Fibroblast of skin of abdomen (primary cell): ENCODE data around the gene TENM4.

Experiments
- DNase-seq: peaks from one replicate; pipeline ENCODE4 v3.0.0-alpha.2; 2013

TENM4 gene

DNA sequence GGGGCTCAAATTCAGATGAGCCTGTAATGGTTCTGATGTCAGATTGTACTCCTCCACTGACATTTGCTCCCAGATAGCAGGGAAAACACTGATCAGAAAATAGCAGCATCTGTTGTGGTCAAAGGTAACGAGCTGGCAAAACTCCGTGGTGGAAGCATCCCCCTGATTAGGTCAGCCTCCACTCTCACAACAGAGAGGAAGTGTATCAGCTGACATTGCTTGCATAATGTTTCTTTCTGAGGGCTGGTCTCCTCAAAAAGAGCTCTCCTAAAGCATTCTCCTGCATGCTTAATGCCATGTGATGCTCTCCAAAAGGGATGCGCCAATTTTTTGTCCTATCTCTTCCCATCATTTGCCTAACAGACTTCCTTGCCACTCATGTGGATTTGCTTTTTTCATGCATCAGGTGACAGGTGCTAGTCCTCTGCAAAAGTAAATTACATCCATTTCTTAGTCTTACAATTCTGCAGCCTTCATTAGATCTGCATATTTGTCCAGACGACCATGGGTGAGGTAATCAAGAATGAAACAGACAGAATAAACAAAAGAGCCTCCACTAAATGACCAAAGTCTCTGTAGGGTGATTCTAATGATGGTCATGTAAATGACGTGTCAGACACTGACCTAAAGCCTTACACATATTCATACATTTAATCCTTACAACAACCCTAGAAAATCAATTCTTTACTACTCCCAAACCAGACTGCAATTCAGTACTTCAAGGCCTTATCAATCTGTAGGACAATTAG is 6.4 kb upstream of the TENM4 start:
- no peak for DNase-seq

DNA sequence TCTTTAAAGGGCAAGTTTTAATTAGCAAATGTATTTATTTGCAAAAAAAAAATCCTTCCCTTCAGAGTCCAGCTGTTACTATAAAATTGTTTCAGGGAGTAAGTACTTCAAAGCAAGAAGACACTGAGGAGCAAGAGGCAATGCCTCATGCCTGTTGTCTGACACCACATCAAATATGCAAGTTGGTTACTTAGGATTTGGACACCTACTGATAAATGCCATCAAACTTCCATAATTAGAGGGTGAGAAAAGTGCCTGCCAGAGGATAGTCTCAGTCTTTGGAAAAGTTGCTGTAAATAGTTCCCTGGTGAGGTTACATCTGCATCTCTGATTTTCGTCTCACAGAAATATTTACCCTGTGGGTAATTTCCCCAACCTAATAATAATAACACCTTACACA is 4.1 kb upstream of the TENM4 start:
- DNase-seq: no peak

DNA sequence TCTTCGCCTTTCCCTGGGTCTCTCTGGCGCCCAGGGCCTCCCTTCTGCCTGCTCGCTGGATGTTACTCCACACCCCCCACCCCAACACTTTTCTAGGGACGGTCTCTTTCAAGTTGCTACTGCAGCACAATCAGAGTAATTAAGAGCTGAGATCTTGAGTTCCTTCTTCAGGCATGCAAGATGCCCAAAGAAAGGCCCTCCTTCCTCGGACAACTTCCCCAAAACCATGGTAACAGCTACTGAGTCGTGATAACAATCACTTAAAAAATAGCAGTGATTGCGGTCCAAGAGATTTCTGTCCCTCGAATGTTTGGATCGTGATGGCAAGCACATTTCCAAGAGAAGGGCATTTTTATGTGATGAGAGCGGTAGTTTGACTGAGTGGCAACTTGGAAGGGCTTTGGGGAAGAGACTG is 638 bp upstream of the TENM4 start:
- DNase-seq: peak; percentile 65

DNA sequence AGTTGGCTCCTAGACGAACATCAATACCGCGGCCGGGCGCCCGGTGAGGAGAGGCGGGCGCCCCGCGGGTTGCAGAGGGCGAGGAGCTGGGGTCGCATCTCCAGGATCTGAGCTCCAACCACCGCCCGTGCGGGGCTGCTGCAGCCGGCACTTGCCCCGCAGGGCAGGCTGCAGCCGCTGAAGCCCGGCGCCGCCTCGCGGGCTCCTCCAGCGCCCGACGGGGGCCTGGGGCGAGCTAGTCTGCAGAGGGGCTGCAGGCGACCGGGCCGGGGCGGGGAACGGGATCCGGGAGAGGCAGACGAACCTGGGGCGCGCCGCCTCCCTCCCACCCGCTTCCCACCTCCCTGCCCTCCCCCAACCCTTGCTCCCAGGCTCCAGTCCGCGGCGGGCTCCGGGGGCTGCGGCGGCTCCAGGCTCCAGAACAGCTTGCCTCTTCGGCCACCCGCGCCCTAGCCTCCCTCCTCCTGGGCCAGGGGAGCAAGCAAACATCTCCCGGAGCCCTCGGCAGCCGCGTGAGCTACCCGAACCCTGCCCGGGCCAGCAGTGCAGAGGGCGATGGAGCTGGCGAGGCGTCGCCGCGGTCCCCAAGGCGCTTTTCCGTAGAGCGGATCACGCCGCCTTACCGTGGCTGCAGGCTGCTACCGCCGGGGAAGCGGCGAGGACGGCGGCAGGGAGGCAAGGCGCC is 802 bp downstream of the TENM4 start:
- peak; percentile 41 for DNase-seq

DNA sequence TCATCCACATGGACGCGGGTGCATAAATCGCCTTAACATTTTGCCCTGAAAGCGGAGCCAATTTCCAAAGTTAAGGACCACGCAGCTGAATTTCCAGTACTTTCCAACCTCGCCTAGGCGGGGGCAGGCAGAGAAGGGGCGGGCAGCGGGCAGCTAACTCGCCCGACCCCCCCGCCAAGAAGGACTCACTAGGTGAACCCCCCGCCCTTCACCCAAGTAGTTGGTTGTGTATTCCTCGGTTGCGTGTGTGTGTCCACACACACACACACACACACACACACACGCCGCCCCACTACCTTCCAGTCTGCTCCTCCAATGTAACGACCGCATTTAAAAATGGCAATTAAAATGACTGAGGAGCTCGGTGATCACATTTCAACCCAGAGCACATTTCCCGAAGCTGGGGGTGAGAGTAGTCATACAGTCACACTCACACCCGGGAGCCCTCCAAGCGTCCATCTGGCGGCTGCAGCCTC is 1.4 kb downstream of the TENM4 start:
- peak; percentile 55 for DNase-seq

DNA sequence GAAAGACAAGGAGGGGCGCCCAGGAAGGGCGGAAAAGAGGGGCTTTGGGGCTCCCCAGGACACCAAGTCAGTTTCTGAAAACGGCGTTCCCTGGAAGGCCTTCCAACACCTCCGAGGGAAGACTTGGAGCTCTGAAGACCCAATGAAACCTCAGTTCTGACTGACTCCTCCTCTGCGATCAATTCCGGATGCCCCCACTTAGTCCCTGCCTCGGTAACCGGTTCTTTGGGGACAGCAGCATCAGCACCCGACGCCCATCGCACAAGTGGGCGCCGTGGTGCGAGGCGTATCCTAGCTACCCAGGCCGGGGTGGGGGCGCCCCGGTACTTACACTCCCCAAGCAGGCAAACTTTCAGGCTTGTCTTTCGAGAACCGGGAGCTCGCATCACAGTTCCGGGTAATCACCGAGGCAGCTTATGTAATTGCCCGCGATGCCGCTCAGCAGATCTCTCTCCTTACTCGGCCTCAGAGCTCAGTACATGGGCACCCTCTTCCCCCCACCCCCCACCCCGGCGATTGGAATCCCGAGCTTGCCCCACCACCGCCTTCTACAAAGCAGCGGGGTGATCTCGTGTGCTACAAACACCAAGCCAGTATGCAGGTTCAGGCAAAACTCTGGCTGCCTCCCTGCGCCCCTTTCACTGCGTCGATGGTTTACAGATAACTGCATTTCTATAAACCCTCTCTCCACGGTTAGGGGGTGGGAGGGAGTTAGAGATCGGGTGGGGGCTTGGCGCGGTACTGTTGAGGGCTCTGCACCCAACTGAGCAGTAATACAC is 2.0 kb downstream of the TENM4 start:
- peak; percentile 37 for DNase-seq

DNA sequence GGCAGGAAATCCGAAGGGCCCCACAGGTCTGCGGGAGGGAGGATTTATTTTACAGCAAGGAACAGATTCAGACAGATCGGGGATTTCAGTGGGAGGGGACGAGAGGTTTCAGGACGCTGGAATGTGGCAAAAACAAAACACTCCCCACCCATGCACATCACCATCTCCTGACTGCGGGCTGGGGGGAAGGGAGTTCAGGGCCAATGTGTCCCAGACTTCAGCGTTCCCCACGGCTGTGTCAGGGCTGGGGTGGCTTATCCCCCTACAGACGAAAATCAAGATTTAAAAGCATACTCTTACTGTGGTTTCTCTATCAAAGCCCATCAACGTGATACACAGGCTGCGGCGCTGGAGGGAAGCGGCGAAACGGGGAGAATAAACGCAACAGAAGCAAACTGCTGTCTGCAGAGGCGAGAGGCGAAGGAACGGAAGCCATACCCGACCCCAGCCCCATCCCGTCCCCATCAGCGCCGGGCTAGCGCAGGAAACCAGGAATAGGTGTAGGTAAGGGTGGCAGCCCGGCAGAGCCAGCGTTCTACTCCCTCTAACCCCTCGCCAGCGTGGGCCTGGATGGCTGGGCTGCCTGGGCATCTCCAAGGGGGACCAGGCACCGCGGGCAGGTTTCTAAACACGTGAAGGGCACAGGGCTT is 2.7 kb downstream of the TENM4 start:
- DNase-seq: peak; percentile 78

DNA sequence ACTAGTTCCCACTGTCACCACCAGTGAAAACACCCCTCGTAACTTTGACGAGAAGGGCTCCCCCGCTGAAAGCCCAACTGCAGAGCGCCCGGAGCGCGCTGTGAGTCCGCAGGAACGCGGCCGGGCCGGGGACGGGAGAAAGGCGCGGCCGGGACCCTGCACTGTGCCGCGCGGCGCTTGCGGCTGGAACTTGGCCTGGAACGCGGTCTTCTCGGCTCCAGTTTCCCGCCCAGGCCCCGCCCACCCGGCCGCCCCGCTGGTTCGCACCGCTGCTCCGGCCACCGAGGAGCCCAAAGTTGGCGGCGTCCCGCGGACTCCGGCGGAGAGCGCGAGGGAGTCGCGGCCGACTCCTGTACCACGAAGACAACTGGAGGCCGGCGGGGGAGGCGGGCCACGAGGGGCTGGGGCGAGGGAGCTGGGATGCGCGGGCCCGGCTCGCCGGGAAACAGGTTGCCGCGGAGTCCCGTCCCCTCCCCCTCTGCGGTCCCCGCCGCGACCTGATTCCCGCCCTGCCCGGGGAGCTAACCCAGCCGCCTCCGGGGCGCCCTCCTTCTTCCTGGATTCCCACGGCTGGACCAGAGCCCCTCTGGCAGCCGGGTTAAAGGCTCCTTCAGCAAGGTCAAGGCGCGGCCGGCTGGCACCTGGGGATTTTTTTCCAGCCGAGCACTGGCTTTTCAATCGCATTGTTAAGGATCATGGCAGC is 3.4 kb downstream of the TENM4 start:
- DNase-seq: peak; percentile 64

DNA sequence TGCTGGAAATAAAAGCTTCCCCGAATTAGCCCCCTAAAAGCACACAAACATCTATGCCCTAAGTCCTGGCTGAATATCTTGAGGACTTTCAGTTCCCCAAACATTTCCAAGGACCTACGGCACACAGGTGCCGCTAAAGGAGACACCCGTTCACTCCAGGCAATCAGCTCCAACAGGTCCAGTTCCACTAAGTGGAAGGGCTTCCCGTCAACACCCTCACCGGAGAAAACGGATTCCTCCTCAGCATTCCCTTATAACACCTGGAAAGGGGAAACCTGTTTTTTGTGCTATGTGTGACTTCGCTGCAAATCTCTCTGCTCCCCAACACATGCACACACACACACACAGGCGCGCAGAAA is 3.9 kb downstream of the TENM4 start:
- no peak for DNase-seq

DNA sequence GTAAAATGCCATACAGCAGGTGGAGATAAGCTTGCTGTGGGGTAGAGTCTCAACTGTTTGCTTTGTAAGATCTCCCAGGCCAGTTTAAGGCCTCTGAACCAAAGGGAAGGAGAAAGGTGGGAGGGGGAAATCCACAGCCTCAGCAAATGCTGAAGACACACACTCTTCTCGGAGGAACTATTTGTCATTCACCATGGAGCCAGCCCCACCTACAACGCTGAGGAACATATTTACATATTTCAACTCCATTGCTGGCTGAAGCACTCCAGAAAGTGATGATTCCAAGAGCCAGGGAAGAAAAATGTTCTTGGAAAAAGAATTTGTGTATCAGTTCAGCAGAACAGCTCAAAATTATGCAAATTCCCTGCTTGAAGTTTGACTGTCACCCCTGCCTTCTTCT is 6.5 kb downstream of the TENM4 start:
- DNase-seq: no peak

DNA sequence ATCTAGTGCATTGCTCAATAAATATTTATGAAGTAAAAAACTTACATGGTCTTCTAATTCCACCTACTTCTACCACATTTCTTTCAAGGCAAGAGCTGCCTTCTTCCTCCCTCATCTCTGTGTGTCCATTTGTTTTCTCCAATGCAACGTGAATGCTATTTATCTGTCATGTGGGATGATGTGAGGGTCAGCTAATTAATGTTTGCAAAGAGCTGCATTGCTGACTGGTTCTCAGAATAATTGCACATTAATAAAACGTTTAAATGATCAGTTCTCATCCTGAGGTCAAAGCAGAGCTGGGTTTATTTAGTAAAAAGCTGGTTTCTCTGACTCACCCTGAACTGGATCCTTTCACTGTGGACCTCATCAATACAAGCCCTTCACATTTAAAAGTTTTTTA is 8.7 kb downstream of the TENM4 start:
- no peak for DNase-seq

DNA sequence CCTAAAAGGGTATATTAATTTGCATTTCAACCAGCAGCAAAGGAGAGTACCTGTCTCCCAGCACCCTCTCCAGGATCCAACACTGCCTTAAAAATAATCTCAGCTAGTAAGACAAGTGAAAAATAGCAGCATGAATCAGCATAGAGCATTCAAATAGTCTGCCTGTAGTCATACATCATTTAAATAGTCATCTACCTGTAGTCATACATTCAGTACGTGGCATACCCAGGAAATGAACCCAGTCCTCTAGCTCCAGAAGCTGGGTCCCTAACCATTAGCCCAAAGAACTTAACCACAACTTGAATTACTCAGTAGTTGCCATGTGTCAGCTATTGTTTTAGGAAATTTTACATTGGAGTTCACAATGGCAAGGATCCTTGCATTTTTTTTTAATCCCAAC is 9.3 kb downstream of the TENM4 start:
- peak; percentile 81 for DNase-seq

DNA sequence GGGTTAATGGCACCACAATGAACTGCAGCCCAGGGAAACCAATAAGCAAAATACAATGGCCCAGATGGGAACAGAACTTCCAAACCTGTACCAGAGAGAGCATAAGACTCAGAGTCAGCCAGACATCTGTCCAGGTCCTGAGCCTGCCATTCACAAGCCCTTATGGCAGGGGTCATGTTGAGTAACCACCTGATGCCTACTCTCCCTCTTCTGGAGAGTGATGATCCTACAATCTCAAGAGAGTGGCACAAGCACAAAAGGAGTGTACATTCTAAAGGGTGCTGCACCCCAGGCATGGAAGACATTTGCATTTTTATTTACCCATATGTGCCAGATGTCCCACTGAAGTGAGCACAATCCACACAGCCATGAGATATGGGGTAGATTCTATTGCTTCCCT is 10.6 kb downstream of the TENM4 start:
- DNase-seq: no peak

DNA sequence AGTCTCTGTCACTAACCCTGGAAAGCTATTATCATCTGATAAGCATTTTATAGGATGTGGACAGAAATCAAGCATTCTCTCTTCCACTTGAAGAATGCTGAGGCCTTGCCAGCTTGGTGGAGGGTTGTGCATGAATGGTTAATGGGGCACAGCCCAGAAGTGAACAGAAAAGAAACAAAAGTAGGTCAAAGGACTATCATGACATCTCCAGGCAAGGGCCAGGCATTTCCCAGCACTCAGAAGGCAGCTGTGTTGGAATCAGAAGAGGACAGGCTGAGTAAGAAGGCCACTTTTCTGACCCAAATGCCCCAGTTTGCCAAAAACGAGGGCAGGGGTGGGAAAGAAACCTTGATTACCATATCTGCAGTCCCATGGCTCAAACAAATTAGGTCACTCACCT is 12.4 kb downstream of the TENM4 start:
- no peak for DNase-seq

DNA sequence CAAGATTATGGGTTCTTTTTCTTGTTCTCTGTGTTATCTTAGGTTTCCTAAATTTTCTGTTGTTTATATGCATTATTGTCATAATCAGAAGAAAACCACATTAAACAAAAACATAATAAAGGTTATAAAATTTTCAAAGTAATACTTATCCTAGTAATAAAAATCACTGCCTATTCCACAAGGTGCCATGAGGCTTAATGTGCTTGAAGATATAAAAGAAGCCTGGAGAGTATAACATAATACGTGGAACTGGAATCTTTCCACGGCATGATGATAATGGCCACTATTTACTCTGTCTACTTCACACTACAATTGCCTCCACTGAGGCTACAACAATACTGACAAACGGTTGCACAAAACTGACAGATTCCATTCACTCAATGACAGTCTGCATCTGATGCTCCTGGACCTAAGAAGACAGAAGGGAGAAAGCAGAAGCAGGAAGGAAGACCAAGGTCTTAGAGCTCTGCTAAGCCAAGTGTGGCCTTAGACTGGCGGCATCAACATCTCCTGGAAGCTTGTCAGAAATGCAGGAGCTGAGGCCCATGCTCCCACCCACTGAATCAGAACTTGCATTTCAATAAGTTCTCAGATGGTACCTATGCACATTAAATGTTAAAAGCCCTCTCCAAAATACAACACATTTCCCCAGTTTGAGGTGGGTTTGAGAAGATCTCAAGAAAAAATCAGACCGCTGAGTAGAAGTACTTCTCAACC is 13.1 kb downstream of the TENM4 start:
- DNase-seq: no peak

DNA sequence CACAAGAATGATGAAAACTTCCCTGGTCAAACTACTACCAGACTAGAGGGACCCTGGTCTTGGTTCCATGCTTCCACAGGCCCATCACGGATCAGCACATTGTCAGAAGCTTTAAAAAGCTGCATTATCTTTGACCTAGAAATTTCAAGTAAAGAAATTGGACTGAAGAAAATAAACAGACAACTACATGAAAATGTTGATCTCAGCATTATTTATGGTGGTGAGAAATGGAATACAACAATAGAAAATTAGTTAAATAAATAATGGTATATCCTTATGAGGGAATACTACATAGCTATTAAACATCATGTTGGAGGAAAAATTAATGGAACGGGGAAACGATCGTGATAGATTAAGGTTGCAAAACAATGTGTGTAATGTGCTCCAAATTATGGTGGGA is 13.7 kb downstream of the TENM4 start:
- DNase-seq: no peak

DNA sequence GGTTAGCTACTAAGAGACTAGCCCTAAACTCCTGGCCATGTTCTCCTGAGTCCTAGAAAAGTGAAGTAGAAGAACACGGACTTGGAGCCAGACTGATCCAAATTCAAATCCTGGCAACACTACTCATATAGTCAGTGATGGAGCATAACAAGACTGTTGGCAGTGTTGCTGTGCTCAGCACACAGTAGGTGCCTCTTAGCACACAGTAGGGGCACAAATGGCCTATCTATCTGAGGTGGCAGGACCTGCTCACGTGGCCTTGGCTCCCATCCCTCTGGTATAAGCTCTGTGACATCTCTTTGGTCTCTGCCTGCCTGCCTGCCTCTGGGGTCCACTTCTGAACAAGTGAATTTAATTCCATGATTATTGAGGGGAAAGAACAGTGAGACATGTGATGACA is 15.4 kb downstream of the TENM4 start:
- no peak for DNase-seq

DNA sequence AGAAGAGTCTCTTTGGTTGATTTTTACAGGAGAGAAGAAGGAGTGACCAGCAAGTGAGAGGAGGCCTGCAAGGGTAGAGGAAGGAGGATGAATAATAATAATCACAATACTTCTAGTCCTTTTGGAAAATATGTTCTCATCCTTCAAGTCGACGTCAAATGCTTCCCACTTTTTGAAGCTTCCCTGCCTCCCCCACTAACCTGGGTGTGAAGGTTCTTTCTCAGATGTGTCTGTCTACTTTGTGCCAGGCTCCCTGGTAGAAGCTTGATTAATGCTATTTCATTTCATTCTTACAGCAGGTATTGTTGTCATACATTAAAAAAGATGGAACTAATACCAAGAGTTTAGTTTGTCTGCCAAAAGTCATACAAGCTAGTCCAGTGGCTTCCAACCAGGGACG is 17.1 kb downstream of the TENM4 start:
- no peak for DNase-seq

DNA sequence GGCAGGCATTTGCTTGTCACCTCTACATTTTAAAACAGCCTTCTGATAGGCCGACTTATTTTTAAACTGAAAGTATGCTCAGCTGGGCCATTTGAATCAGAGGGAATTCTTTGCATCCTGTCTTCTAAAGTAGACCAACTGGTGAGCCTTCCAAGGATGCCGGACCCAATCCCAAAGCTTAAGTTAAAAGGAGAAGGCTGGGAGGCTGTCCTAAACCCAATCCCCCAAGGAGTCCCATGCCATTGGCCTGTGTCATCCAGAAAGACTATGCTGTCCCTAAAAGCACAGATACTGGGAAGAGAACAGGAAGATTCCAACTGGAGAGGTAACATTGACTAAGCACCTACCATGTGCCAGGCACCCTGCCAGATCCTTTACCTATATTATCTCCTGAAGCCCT is 18.0 kb downstream of the TENM4 start:
- no peak for DNase-seq

DNA sequence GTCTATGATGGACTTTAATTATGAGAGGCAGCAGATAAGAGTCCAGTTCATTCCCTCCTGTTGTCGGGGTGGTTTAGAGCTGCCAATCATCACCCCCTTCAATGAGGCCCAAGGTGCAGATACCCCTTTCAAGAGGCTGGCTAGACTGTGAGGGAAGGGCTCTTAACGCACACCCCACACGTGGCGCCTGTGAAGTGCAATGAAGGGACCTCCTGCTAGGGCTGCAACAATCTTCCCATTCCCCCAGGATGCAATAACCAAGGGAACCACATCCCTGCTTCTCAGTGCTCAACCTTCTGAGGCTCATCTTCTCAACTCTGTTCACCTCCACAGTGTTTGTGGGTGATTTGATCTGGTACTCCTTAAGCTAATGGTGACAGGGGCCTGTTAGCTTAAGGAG is 19.0 kb downstream of the TENM4 start:
- no peak for DNase-seq

DNA sequence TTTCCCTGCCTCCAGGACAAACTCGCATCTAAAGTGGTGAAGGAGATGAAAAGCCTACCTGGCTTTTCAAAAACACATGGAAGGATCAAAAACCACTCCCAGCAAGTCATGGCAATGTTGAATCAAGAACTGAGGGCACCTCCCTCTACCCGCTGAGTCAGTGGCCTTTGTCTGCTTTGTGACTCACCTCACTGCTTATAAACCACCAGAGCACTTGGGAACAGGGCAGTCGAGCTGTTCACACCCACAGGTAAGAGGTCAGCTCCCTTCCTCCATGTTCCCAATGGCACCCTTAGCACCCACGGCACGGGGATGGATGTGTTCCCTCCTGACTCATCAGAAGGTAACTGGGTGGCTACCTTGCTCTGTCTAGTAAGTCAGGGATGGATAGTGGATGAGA is 21.7 kb downstream of the TENM4 start:
- DNase-seq: peak; percentile 51

DNA sequence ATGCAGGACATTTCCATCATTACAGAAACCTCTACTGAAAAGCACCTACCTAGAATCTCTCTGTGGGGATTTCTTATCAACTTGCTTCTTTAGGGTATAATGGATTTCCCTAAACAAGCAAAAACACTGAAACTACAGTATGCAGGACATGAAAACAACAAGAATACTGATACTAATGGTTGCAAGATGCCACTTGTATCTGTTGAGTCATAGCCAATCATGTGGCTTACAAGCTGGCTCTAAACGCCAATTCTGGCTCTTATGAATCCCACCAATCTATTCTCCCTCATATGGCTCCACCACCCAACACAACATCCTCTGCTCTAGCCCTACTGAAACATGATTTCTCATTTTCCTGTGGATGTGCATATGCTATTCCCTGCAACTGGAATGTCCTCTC is 22.6 kb downstream of the TENM4 start:
- DNase-seq: no peak
